ENCODE measurements around the gene OPN3. TPM values are rescaled to one million over a fixed set of nuclear protein-coding genes. Genes with fewer than 3 reads are reported as not detected.
A peak's percentile ranks its signal among the peaks of the same experiment; 100 is the strongest.

OPN3 gene
- total RNA-seq, 1 donor, result 5.1 TPM

- H3K79me2 ChIP-seq (ENCODE audit: insufficient read depth, low read length), result no peaks in the 10 kb centered on the region
- H3K27me3 ChIP-seq (ENCODE audit: insufficient read depth, low read length), result no peaks in the 10 kb centered on the region
- no peaks in the 10 kb centered on the region for H4K20me1 ChIP-seq (ENCODE audit: insufficient read depth, low read length)
- no peak overlapping the region for H3K27ac ChIP-seq (ENCODE audit: low read depth, low read length)
- TF ChIP-seq, protein P1, sequence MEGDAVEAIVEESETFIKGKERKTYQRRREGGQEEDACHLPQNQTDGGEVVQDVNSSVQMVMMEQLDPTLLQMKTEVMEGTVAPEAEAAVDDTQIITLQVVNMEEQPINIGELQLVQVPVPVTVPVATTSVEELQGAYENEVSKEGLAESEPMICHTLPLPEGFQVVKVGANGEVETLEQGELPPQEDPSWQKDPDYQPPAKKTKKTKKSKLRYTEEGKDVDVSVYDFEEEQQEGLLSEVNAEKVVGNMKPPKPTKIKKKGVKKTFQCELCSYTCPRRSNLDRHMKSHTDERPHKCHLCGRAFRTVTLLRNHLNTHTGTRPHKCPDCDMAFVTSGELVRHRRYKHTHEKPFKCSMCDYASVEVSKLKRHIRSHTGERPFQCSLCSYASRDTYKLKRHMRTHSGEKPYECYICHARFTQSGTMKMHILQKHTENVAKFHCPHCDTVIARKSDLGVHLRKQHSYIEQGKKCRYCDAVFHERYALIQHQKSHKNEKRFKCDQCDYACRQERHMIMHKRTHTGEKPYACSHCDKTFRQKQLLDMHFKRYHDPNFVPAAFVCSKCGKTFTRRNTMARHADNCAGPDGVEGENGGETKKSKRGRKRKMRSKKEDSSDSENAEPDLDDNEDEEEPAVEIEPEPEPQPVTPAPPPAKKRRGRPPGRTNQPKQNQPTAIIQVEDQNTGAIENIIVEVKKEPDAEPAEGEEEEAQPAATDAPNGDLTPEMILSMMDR (IDR thresholded peaks at IDR 0.05; ENCODE audit: extremely low read depth, low read depth, low read length), result no peak
- no peak for DNase-seq (ENCODE audit: insufficient read length, low spot score, missing footprints)
- no peaks in the 10 kb centered on the region for H3K4me1 ChIP-seq (ENCODE audit: insufficient read depth, low read length)
- H2AFZ ChIP-seq (ENCODE audit: low read length), result no peak overlapping the region
- no peaks in the 10 kb centered on the region for H3K36me3 ChIP-seq (ENCODE audit: insufficient read depth, low read length)
- no peak overlapping the region for H3K4me3 ChIP-seq (ENCODE audit: insufficient read depth, low read length)
- no peaks in the 10 kb centered on the region for H3K9me3 ChIP-seq (ENCODE audit: low read depth, low read length)
- no peak overlapping the region for H3K4me2 ChIP-seq (ENCODE audit: insufficient read depth, low read length)
These were observed 13.8 kb upstream of the OPN3 start for GRCh38 chr1:241654019-241654418.

GRCh38 chr1:241652012-241652411 is 11.8 kb upstream of the OPN3 start, which contains the start of gene WDR64:
TSS of gene WDR64 (plus strand) at chr1:241652281. CDS start at chr1:241652485, 204 bp downstream.
- Histone ChIP-seq H2AFZ (ENCODE audit: low read length) (no peak within 1 kb of the TSS), H4K20me1 (ENCODE audit: insufficient read depth, low read length) (no peaks in the 10 kb centered on the region), H3K36me3 (ENCODE audit: insufficient read depth, low read length) (no peaks in the 10 kb centered on the region), H3K27ac (ENCODE audit: low read depth, low read length) (no peak within 1 kb of the TSS), H3K4me3 (ENCODE audit: insufficient read depth, low read length) (no peak within 1 kb of the TSS), H3K79me2 (ENCODE audit: insufficient read depth, low read length) (no peaks in the 10 kb centered on the region), H3K4me2 (ENCODE audit: insufficient read depth, low read length) (no peak within 1 kb of the TSS), H3K9me3 (ENCODE audit: low read depth, low read length) (no peaks in the 10 kb centered on the region), H3K4me1 (ENCODE audit: insufficient read depth, low read length) (no peaks in the 10 kb centered on the region), H3K27me3 (ENCODE audit: insufficient read depth, low read length) (no peaks in the 10 kb centered on the region)
- TF ChIP-seq, protein P1 (IDR thresholded peaks at IDR 0.05; ENCODE audit: extremely low read depth, low read depth, low read length), result no peak
- no peak for DNase-seq (ENCODE audit: insufficient read length, low spot score, missing footprints)

DNA sequence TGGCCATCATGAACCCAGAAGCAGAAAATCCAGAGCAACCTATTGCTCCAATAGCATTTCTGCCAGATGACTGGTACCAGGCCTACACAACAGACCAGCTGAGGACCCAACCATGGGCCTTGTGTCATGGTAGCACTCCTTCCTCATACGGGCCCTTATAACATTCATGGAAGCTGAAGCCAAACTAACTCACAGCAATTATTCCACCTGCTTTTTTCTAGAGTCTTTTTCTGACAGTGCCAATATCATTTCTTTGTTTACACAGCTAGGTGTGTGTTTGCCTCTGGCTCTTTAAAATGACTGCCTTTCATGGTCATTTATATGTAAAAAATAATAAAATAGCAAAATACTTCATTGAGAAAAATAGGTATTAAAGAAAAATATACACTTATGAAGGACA is 8.0 kb upstream of the OPN3 start:
- no peaks in the 10 kb centered on the region for H3K36me3 ChIP-seq (ENCODE audit: insufficient read depth, low read length)
- no peaks in the 10 kb centered on the region for H3K27me3 ChIP-seq (ENCODE audit: insufficient read depth, low read length)
- H3K4me1 ChIP-seq (ENCODE audit: insufficient read depth, low read length), result no peaks in the 10 kb centered on the region
- H3K4me2 ChIP-seq (ENCODE audit: insufficient read depth, low read length), result no peak overlapping the region
- H2AFZ ChIP-seq (ENCODE audit: low read length), result no peak overlapping the region
- H4K20me1 ChIP-seq (ENCODE audit: insufficient read depth, low read length), result no peaks in the 10 kb centered on the region
- no peak overlapping the region for H3K4me3 ChIP-seq (ENCODE audit: insufficient read depth, low read length)
- TF ChIP-seq, protein P1 (IDR thresholded peaks at IDR 0.05; ENCODE audit: extremely low read depth, low read depth, low read length), result no peak
- H3K9me3 ChIP-seq (ENCODE audit: low read depth, low read length), result no peaks in the 10 kb centered on the region
- no peak overlapping the region for H3K27ac ChIP-seq (ENCODE audit: low read depth, low read length)
- no peak for DNase-seq (ENCODE audit: insufficient read length, low spot score, missing footprints)
- H3K79me2 ChIP-seq (ENCODE audit: insufficient read depth, low read length), result no peaks in the 10 kb centered on the region

DNA sequence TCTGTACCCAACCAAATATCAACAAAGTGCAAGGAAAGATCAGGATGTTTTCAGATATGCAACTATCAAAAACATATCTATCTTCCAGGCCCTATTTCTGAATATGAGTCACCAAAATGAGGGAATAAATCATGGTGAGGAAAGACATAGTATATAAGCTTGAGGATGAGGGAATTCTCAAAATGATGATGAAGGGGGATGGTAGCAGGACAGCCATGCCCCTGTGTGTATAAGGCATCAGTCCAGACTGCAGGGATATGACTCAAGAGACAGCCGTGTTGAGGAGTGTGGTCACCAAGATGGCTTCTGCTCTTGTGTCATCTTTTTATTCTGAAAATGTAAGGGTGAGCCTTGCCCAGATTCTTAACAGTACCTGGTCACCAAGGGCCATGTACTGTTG is 7.5 kb upstream of the OPN3 start:
- peak; percentile 69 for DNase-seq (ENCODE audit: insufficient read length, low spot score, missing footprints)
- no peaks in the 10 kb centered on the region for H3K79me2 ChIP-seq (ENCODE audit: insufficient read depth, low read length)
- no peak overlapping the region for H3K4me3 ChIP-seq (ENCODE audit: insufficient read depth, low read length)
- no peaks in the 10 kb centered on the region for H3K4me1 ChIP-seq (ENCODE audit: insufficient read depth, low read length)
- H3K27me3 ChIP-seq (ENCODE audit: insufficient read depth, low read length), result no peaks in the 10 kb centered on the region
- H3K27ac ChIP-seq (ENCODE audit: low read depth, low read length), result no peak overlapping the region
- H3K4me2 ChIP-seq (ENCODE audit: insufficient read depth, low read length), result no peak overlapping the region
- no peaks in the 10 kb centered on the region for H3K36me3 ChIP-seq (ENCODE audit: insufficient read depth, low read length)
- no peaks in the 10 kb centered on the region for H4K20me1 ChIP-seq (ENCODE audit: insufficient read depth, low read length)
- TF ChIP-seq, protein P1 (IDR thresholded peaks at IDR 0.05; ENCODE audit: extremely low read depth, low read depth, low read length), result no peak
- no peak overlapping the region for H2AFZ ChIP-seq (ENCODE audit: low read length)
- H3K9me3 ChIP-seq (ENCODE audit: low read depth, low read length), result no peaks in the 10 kb centered on the region

Measured in osteoblast (primary cell).